Stomach smooth muscle (tissue), 2 donors: ENCODE results near the gene EPPIN.
"Not testable (repeated sequence)": the region's sequence is repeated elsewhere in the genome, so short reads cannot be mapped to it uniquely, and the experiment has no call there.

Source experiments
- H3K27ac ChIP-seq: one replicate; pipeline ENCODE4 v1.7.0; 2013; ENCODE audit warnings: mild to moderate bottlenecking, low read length, inconsistent platforms
- H3K27me3 ChIP-seq, 2 donors: one replicate each; pipeline ENCODE4 v1.7.0; 2013; ENCODE audit warnings: low read length in 2 of 2; ENCODE audit not compliant: insufficient read depth in 2 of 2, control insufficient read depth in 1 of 2
- H3K36me3 ChIP-seq, 2 donors: one replicate each; pipeline ENCODE4 v1.7.0; 2013; ENCODE audit warnings: low read length in 2 of 2; ENCODE audit not compliant: control insufficient read depth in 2 of 2, insufficient read depth in 2 of 2
- H3K4me1 ChIP-seq: one replicate; pipeline ENCODE4 v1.7.0; 2013; ENCODE audit warnings: low read length; ENCODE audit not compliant: control insufficient read depth, insufficient read depth
- H3K4me3 ChIP-seq, 2 donors: one replicate each; pipeline ENCODE4 v1.7.0; 2013; ENCODE audit warnings: low read length in 2 of 2
- H3K9ac ChIP-seq, 2 donors: one replicate each; pipeline ENCODE4 v1.7.0; 2013; ENCODE audit warnings: low read length in 2 of 2, mild to moderate bottlenecking in 1 of 2
- H3K9me3 ChIP-seq, 2 donors: one replicate each; pipeline ENCODE4 v1.7.0; 2013; ENCODE audit warnings: low read length in 2 of 2; ENCODE audit not compliant: control insufficient read depth in 2 of 2
- donor health status: healthy.
- donor health status: Pancreatic carcinoma.

EPPIN gene

GRCh38 chr20:45578231-45578630, 31.0 kb upstream of the EPPIN start:
- H3K36me3 ChIP-seq, result no peaks in the 10 kb centered on the region
- H3K9ac ChIP-seq, result no peak overlapping the region
- no peak overlapping the region for H3K27ac ChIP-seq
- peaks cover 0 to 4% of the 10 kb centered on the region in 2 donors for H3K27me3 ChIP-seq
- H3K9me3 ChIP-seq, result no peaks in the 10 kb centered on the region
- H3K4me3 ChIP-seq, result no peak overlapping the region
- H3K4me1 ChIP-seq, result no peaks in the 10 kb centered on the region

GRCh38 chr20:45576995-45577394, 29.8 kb upstream of the EPPIN start:
- Histone ChIP-seq H3K4me3 (no peak overlapping the region), H3K36me3 (no peaks in the 10 kb centered on the region), H3K27ac (no peak overlapping the region), H3K9ac (no peak overlapping the region), H3K4me1 (no peaks in the 10 kb centered on the region), H3K9me3 (no peaks in the 10 kb centered on the region), H3K27me3 (peaks cover 0 to 2% of the 10 kb centered on the region in 2 donors)

- Histone ChIP-seq H3K36me3 (no peaks in the 10 kb centered on the region), H3K4me1 (no peaks in the 10 kb centered on the region), H3K4me3 (no peak overlapping the region), H3K9ac (no peak overlapping the region), H3K27me3 (peaks cover 0 to 2% of the 10 kb centered on the region in 2 donors), H3K9me3 (no peaks in the 10 kb centered on the region), H3K27ac (no peak overlapping the region)
These were observed 28.7 kb upstream of the EPPIN start for GRCh38 chr20:45575931-45576330.

GRCh38 chr20:45569650-45570049, 22.4 kb upstream of the EPPIN start:
- H3K9ac ChIP-seq, H3K4me1 ChIP-seq, H3K9me3 ChIP-seq, H3K36me3 ChIP-seq, H3K27ac ChIP-seq, H3K4me3 ChIP-seq, H3K27me3 ChIP-seq: not testable (repeated sequence)

GRCh38 chr20:45564760-45565276, 17.6 kb upstream of the EPPIN start:
- Histone ChIP-seq H3K36me3 (no peaks in the 10 kb centered on the region), H3K27ac (no peak overlapping the region), H3K9me3 (no peaks in the 10 kb centered on the region), H3K9ac (no peak overlapping the region), H3K4me1 (no peaks in the 10 kb centered on the region), H3K4me3 (no peak overlapping the region), H3K27me3 (no peaks in the 10 kb centered on the region)

- H3K27me3 ChIP-seq, result no peaks in the 10 kb centered on the region
- H3K9ac ChIP-seq, result no peak overlapping the region
- no peak overlapping the region for H3K4me3 ChIP-seq
- H3K9me3 ChIP-seq, result no peaks in the 10 kb centered on the region
- no peaks in the 10 kb centered on the region for H3K36me3 ChIP-seq
- H3K4me1 ChIP-seq, result no peaks in the 10 kb centered on the region
- no peak overlapping the region for H3K27ac ChIP-seq
These were observed 8.0 kb upstream of the EPPIN start for GRCh38 chr20:45555198-45555597.

- Histone ChIP-seq H3K9ac (no peak overlapping the region), H3K4me1 (no peaks in the 10 kb centered on the region), H3K4me3 (no peak overlapping the region), H3K9me3 (no peaks in the 10 kb centered on the region), H3K27me3 (no peaks in the 10 kb centered on the region), H3K27ac (no peak overlapping the region), H3K36me3 (no peaks in the 10 kb centered on the region)
These were observed 5.3 kb upstream of the EPPIN start for GRCh38 chr20:45552456-45552855.

GRCh38 chr20:45550765-45551164, 3.6 kb upstream of the EPPIN start:
- H3K27ac ChIP-seq, result no peak overlapping the region
- H3K36me3 ChIP-seq, result no peaks in the 10 kb centered on the region
- H3K4me1 ChIP-seq, result no peaks in the 10 kb centered on the region
- H3K27me3 ChIP-seq, result peaks cover 0 to 2% of the 10 kb centered on the region in 2 donors
- H3K9ac ChIP-seq, result no peak overlapping the region
- no peak overlapping the region for H3K4me3 ChIP-seq
- no peaks in the 10 kb centered on the region for H3K9me3 ChIP-seq

GRCh38 chr20:45548410-45548809, 1.2 kb upstream of the EPPIN start:
- Histone ChIP-seq H3K27me3 (peaks cover 0 to 2% of the 10 kb centered on the region in 2 donors), H3K4me1 (no peaks in the 10 kb centered on the region), H3K36me3 (no peaks in the 10 kb centered on the region), H3K27ac (no peak overlapping the region), H3K4me3 (no peak overlapping the region), H3K9ac (no peak overlapping the region), H3K9me3 (no peaks in the 10 kb centered on the region)

GRCh38 chr20:45545754-45546453, 1.3 kb downstream of the EPPIN start:
- Histone ChIP-seq H3K27me3 (peaks cover 2 to 3% of the 10 kb centered on the region in 2 donors), H3K4me1 (no peaks in the 10 kb centered on the region), H3K9ac (no peak overlapping the region)

GRCh38 chr20:45545351-45545750, 1.9 kb downstream of the EPPIN start:
- Histone ChIP-seq H3K4me1 (no peaks in the 10 kb centered on the region), H3K27me3 (peaks cover 2 to 3% of the 10 kb centered on the region in 2 donors), H3K9ac (no peak overlapping the region), H3K4me3 (no peak overlapping the region), H3K9me3 (no peaks in the 10 kb centered on the region), H3K36me3 (no peaks in the 10 kb centered on the region), H3K27ac (no peak overlapping the region)

More at GRCh38 chr20:45545754-45546453, 1.3 kb downstream of the EPPIN start:
- Histone ChIP-seq H3K27ac (no peak overlapping the region), H3K9me3 (no peaks in the 10 kb centered on the region), H3K4me3 (no peak overlapping the region), H3K36me3 (no peaks in the 10 kb centered on the region)
